ENCODE measurements around the gene SDHD. TPM values are rescaled to one million over a fixed set of nuclear protein-coding genes. Genes with fewer than 3 reads are reported as not detected.

The SDHD gene
- total and polyA plus RNA-seq, 9 of the 15 experiments (the other 6 are each of a cell fraction or from before 2014, with no cell fraction given), result 150 to 1,225 (median 215) TPM

DNA sequence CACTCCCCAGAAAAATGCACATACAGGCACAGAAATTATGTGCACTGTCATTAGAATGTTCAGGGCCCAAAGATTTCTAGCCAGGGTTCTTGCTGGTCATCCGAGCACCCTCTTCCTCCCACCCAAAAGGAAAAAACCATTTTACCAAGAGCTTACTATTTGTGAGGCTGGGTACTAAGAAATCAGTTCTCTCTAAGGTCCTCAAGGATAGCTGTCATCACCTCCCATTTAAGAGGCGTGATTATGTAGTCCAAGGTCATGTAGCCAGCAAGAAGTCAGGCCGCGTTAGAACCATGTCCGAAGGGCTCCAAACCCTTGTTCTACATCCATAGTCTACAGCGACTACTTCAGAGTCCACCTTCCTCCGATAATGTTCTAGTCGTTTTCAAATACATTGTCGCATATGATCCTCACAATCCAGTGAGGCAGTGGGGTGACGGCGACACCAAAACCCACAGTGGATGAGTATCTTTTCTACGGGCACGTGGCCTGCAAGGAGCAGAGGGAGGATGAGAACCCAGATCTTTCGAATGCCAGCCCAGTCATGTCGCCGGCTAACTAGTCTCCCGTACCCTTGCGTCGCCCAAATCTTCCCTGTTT is 751 bp upstream of the SDHD start (continued):
- TF ChIP-seq RAD21 (CRISPR knock-in tag; conservative IDR thresholded peaks at IDR 0.05 in 1 of 2, IDR thresholded peaks at IDR 0.05 in 1 of 2) (no peak), CREM (IDR thresholded peaks at IDR 0.05; ENCODE audit: low read depth) (no peak), ZNF75A (CRISPR knock-in tag; IDR thresholded peaks at IDR 0.05) (no peak), KAT7 (CRISPR knock-in tag; IDR thresholded peaks at IDR 0.05; ENCODE audit: borderline replicate concordance) (no peak), SP1 (CRISPR knock-in tag; IDR thresholded peaks at IDR 0.05) (no peak), RUNX1 (IDR thresholded peaks at IDR 0.05; ENCODE audit: low read depth) (no peak), ZNF431 (CRISPR knock-in tag; IDR thresholded peaks at IDR 0.05) (peak; percentile 64; the same call in 1 of the 2 replicates), HDAC1 (IDR thresholded peaks at IDR 0.05) (0 out of 4 replicates have a peak, but pooled peaks of 1 of the 2 experiments have one; percentile 15), EHMT2 (IDR thresholded peaks at IDR 0.05) (0 out of 2 replicates have a peak, but pooled peaks have one; percentile 36), RBM25 (IDR thresholded peaks at IDR 0.05; ENCODE audit: low read depth, low read length, severe bottlenecking) (no peak), HDGF (IDR thresholded peaks at IDR 0.05) (no peak), GATA2 (CRISPR knock-in tag; IDR thresholded peaks at IDR 0.05) (no peak; the same call in 1 of the 2 replicates), RFX7 (CRISPR knock-in tag; IDR thresholded peaks at IDR 0.05) (no peak), XRCC3 (IDR thresholded peaks at IDR 0.05) (no peak), HLTF (IDR thresholded peaks at IDR 0.05) (no peak), JUNB (CRISPR knock-in tag; conservative IDR thresholded peaks at IDR 0.05) (no peak), ATF6 (CRISPR knock-in tag; IDR thresholded peaks at IDR 0.05) (no peak), TBL1XR1 (IDR thresholded peaks at IDR 0.05; ENCODE audit: low read length in 2 of 2) (no peak), SIX5 (IDR thresholded peaks at IDR 0.05; ENCODE audit: borderline replicate concordance in 1 of 2, insufficient read depth in 1 of 2, low read depth in 1 of 2, low read length in 2 of 2) (no peak), HNRNPL (IDR thresholded peaks at IDR 0.05; ENCODE audit: low read depth, low read length) (no peak), BCL6 (CRISPR knock-in tag; IDR thresholded peaks at IDR 0.05) (no peak), ETV6 (IDR thresholded peaks at IDR 0.05; ENCODE audit: borderline replicate concordance in 1 of 2, low read depth in 2 of 2, low read length in 1 of 2) (no peak), ETV6 (CRISPR knock-in tag; IDR thresholded peaks at IDR 0.05; ENCODE audit: borderline replicate concordance) (no peak), SMARCA4 (IDR thresholded peaks at IDR 0.05) (no peak)
- TF ChIP-seq, protein P1, sequence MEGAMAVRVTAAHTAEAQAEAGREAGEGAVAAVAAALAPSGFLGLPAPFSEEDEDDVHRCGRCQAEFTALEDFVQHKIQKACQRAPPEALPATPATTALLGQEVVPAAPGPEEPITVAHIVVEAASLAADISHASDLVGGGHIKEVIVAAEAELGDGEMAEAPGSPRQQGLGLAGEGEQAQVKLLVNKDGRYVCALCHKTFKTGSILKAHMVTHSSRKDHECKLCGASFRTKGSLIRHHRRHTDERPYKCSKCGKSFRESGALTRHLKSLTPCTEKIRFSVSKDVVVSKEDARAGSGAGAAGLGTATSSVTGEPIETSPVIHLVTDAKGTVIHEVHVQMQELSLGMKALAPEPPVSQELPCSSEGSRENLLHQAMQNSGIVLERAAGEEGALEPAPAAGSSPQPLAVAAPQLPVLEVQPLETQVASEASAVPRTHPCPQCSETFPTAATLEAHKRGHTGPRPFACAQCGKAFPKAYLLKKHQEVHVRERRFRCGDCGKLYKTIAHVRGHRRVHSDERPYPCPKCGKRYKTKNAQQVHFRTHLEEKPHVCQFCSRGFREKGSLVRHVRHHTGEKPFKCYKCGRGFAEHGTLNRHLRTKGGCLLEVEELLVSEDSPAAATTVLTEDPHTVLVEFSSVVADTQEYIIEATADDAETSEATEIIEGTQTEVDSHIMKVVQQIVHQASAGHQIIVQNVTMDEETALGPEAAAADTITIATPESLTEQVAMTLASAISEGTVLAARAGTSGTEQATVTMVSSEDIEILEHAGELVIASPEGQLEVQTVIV (CRISPR knock-in tag; IDR thresholded peaks at IDR 0.05; ENCODE audit: borderline replicate concordance), result no peak
- TF ChIP-seq, protein P2, sequence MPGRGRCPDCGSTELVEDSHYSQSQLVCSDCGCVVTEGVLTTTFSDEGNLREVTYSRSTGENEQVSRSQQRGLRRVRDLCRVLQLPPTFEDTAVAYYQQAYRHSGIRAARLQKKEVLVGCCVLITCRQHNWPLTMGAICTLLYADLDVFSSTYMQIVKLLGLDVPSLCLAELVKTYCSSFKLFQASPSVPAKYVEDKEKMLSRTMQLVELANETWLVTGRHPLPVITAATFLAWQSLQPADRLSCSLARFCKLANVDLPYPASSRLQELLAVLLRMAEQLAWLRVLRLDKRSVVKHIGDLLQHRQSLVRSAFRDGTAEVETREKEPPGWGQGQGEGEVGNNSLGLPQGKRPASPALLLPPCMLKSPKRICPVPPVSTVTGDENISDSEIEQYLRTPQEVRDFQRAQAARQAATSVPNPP (IDR thresholded peaks at IDR 0.05; ENCODE audit: borderline replicate concordance, insufficient read depth, insufficient read length), result no peak

All from K562 (cell line).